Gastrocnemius medialis (tissue), 4 donors: Measurements from ENCODE around the gene SCTR. TPM values are rescaled to one million over a fixed set of nuclear protein-coding genes. Genes with fewer than 3 reads are reported as not detected.

Experiments
- ATAC-seq, 2 donors: fragments of 150-250 bp; one replicate each; pipeline ENCODE4 v1.9.1; 2016
- DNase-seq, 2 donors: peaks; one replicate each; pipeline ENCODE4 v3.0.0-alpha.2; 2019
- H3K27ac ChIP-seq, 4 donors: fragments of 200-600 bp; sonication (generic); 1 replicate in 1 of 4; 2 replicates in 3 of 4; pipeline ENCODE4 v1.5.1; 2016 to 2018; ENCODE audit warnings: mild to moderate bottlenecking in 2 of 4, moderate library complexity in 1 of 4
- H3K27me3 ChIP-seq, 3 donors: fragments of 200-600 bp; sonication (generic) in 2 of 3; 1 replicate in 1 of 3; 2 replicates in 2 of 3; pipeline versions ENCODE4 v1.5.1 to v1.6.0; 2016 to 2019; ENCODE audit warnings: mild to moderate bottlenecking in 1 of 3, moderate library complexity in 1 of 3
- H3K36me3 ChIP-seq, 2 donors: fragments of 200-600 bp; sonication (generic) in 1 of 2; one replicate each; pipeline ENCODE4 v1.5.1; 2017 to 2018
- H3K4me1 ChIP-seq, 2 donors: fragments of 200-600 bp; sonication (generic) in 1 of 2; one replicate each; pipeline ENCODE4 v1.5.1; 2016 to 2017; ENCODE audit warnings: mild to moderate bottlenecking in 2 of 2
- H3K4me3 ChIP-seq, 4 donors: fragments of 200-600 bp; sonication (generic) in 3 of 4; 1 replicate in 1 of 4; 2 replicates in 3 of 4; pipeline ENCODE4 v1.5.1; 2016 to 2019; ENCODE audit warnings: mild to moderate bottlenecking in 2 of 4
- H3K9me3 ChIP-seq, 3 donors: fragments of 200-600 bp; sonication (generic) in 2 of 3; 1 replicate in 1 of 3; 2 replicates in 2 of 3; pipeline ENCODE4 v1.5.1; 2016 to 2019
- CTCF ChIP-seq, 5 experiments: fragments of 450-650 bp in 3 of 5; fragments of 200-600 bp in 2 of 5; sonication (generic) in 2 of 5; IDR thresholded peaks in 4 of 5; conservative IDR thresholded peaks in 1 of 5; 1 replicate in 4 of 5; 2 replicates in 1 of 5; pipeline ENCODE4 v1.5.1; 2016 to 2019; ENCODE audit warnings: antibody characterized with exemption in 5 of 5, mild to moderate bottlenecking in 3 of 5, moderate library complexity in 3 of 5
- POLR2A ChIP-seq, 2 donors: fragments of 450-650 bp; IDR thresholded peaks; one replicate each; pipeline ENCODE4 v1.6.1; 2017; ENCODE audit warnings: antibody characterized with exemption in 2 of 2, mild to moderate bottlenecking in 2 of 2, moderate library complexity in 2 of 2
- in situ Hi-C, 4 donors: fragments of 200-750 bp; cut with MboI; loops; one replicate each; pipeline versions ENCODE4 v1.15.0 to v1.8.0; 2017; ENCODE audit warnings: low sequenced_read_pairs in 4 of 4
- intact Hi-C: fragments of 100-400 bp; cut with DNase I; formaldehyde crosslinking; loops from one replicate; pipeline ENCODE4 v1.15.1; 2023; ENCODE audit warnings: low total_unique reads
- total RNA-seq, 4 donors: library from RNA; depleted of rRNA; stranded (reverse); fragments of >200 nt; gene quantifications; one replicate each; pipeline versions ENCODE4 v1.1.0 to v1.2.3, GENCODE V29; 2016

SCTR gene
- total RNA-seq, 4 donors from 2014 or later, result not detected

- Histone ChIP-seq H3K36me3 (no peaks in the 10 kb centered on the region), H3K4me1 (peaks cover 6 to 7% of the 10 kb centered on the region in 2 donors), H3K9me3 (no peaks in the 10 kb centered on the region), H3K27ac (no peak overlapping the region), H3K4me3 (no peak overlapping the region), H3K27me3 (no peaks in the 10 kb centered on the region)
- no peak for ATAC-seq
- intact Hi-C loops, result no loop called here
- DNase-seq, result no peak
- in situ Hi-C loops, result no loop called here
- TF ChIP-seq POLR2A (IDR thresholded peaks at IDR 0.05) (no peak), CTCF (IDR thresholded peaks at IDR 0.05 in 4 of 5, conservative IDR thresholded peaks at IDR 0.05 in 1 of 5) (no peak)
Measured at GRCh38 chr2:119433636-119434327, 90.5 kb downstream of the SCTR start.

DNA sequence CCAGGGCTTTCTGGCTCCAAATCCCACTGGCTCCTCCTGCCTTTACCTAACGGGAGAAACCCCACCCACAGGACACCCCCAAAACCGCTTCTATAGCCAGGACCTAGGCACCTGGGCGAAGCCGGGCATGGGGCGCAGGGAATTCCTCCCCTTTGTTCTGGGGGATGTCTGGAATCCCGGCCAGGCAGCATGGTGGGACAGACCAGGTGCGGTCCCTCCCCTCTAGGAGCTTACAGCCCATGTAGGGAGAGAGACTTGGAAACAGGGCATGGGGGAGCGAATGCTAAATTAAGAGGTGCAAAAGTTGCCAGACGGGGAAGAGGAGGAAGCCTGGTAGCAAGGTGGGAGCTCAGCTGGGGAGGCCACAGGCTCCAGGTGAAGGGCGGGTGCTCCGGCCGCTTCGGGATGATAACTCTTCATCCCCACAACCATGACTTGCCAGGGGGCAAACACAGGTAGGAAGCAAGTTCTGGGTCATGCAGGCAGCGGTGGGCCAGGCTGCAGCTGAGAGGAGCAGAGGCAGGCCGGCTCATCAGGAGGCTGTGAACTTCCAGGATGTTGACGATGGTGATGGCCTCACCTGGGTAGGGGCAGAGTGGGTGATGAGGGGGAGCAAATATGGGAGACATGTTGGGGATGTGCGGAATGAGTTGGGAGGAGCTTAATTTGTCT, 91.3 kb downstream of the SCTR start:
- Histone ChIP-seq H3K4me1 (peaks cover 6 to 7% of the 10 kb centered on the region in 2 donors), H3K9me3 (no peaks in the 10 kb centered on the region), H3K27me3 (no peaks in the 10 kb centered on the region), H3K36me3 (no peaks in the 10 kb centered on the region), H3K4me3 (no peak overlapping the region), H3K27ac (no peak overlapping the region)
- no peak for ATAC-seq
- intact Hi-C loops (no loop called here), in situ Hi-C loops (no loop called here)
- TF ChIP-seq CTCF (IDR thresholded peaks at IDR 0.05 in 4 of 5, conservative IDR thresholded peaks at IDR 0.05 in 1 of 5), result no peak
- TF ChIP-seq POLR2A (IDR thresholded peaks at IDR 0.05), result no peak
- DNase-seq, result no peak

DNA sequence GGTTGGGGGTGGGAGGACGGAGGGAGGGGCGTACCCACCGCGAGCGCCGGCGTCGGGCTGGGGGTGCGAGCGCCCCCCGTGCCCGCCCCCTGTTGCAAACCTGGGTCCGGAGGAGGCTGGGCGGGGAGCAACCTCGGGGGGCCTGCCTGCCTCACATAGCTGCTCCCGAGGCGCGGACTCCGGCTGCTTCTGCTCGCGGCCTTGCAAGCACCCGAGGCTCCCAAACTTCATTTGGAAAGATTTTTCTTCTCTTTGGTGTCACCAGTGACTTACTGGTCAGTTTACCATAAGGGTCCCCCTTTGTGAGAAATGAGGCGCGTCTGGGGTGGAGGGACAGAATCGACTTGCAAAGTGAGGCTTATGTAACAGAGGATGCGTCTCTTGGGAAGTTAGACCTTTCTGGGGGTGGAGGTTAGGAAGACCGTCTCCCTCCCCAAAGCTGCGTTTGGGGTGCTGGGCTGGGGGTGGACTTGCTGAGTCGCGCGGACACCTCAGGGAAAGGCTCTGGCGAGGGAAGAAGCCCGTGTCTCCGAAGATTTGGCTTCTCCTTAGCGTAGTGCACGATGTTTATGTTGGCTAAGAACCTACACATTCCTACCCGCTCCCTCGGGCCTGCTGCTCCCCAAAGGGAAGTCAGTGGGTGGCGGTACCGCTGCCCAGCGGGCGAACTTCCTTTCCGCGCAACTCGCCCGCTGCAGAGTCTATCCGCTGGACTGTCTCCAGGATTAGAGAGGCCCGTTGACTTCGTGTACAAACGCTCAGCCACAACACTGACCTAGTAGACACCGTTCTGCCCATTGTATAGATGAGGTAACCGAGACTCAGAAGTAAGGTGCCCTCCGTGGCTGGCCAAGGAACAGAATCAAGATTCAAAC, 92.1 kb downstream of the SCTR start:
- DNase-seq, result no peak

More for the DNA sequence above, 92.1 kb downstream of the SCTR start:
- peak in 1 of 2 donors; percentile 6 for ATAC-seq
- H3K27ac ChIP-seq, result no peak overlapping the region
- in situ Hi-C loops, result no loop called here
- H3K9me3 ChIP-seq, result no peaks in the 10 kb centered on the region
- H3K4me1 ChIP-seq, result peaks cover 6 to 7% of the 10 kb centered on the region in 2 donors
- H3K4me3 ChIP-seq, result peak overlapping the region; percentile 48 to 64 (median 52)
- intact Hi-C loops, result no loop called here
- no peaks in the 10 kb centered on the region for H3K27me3 ChIP-seq
- TF ChIP-seq CTCF (IDR thresholded peaks at IDR 0.05 in 4 of 5, conservative IDR thresholded peaks at IDR 0.05 in 1 of 5) (no peak), POLR2A (IDR thresholded peaks at IDR 0.05) (no peak)
- no peaks in the 10 kb centered on the region for H3K36me3 ChIP-seq
